Measurements from ENCODE around the gene MYMX. TPM values are rescaled to one million over a fixed set of nuclear protein-coding genes. Genes with fewer than 3 reads are reported as not detected.
A peak's percentile ranks its signal among the peaks of the same experiment; 100 is the strongest.

MYMX gene
- total and polyA plus RNA-seq, 2 experiments from 2014 or later, result 1.0 TPM; not detected in 1

- peaks cover 20% of the 10 kb centered on the region for H3K4me1 ChIP-seq (ENCODE audit: low read depth)
- H3K27ac ChIP-seq, result no peak overlapping the region
These were observed 21.2 kb downstream of the MYMX start for GRCh38 chr6:44237813-44238433.

GRCh38 chr6:44238687-44239350, 22.1 kb downstream of the MYMX start:
- H3K4me3 ChIP-seq, result no peak overlapping the region
- no peak for DNase-seq (ENCODE audit: low read depth in 1 of 2, low spot score in 1 of 2)
- peaks cover 19% of the 10 kb centered on the region for H3K4me1 ChIP-seq (ENCODE audit: low read depth)
- no peak overlapping the region for H3K27ac ChIP-seq
- H3K27me3 ChIP-seq, result no peaks in the 10 kb centered on the region
- TF ChIP-seq CTCF (IDR thresholded peaks at IDR 0.05; ENCODE audit: low read depth, low read length), result no peak
- H3K36me3 ChIP-seq, result no peaks in the 10 kb centered on the region
- no peaks in the 10 kb centered on the region for H3K9me3 ChIP-seq (ENCODE audit: low read depth)

More at GRCh38 chr6:44237813-44238433, 21.2 kb downstream of the MYMX start:
- Histone ChIP-seq H3K4me3 (peak overlapping the region; percentile 48), H3K9me3 (ENCODE audit: low read depth) (no peaks in the 10 kb centered on the region), H3K36me3 (peaks cover 2% of the 10 kb centered on the region), H3K27me3 (no peaks in the 10 kb centered on the region)
- peak; percentile 73 to 82 for DNase-seq (ENCODE audit: low read depth in 1 of 2, low spot score in 1 of 2)
- TF ChIP-seq CTCF (IDR thresholded peaks at IDR 0.05; ENCODE audit: low read depth, low read length), result peak; percentile 97

GRCh38 chr6:44243345-44243744, 26.6 kb downstream of the MYMX start:
- no peaks in the 10 kb centered on the region for H3K36me3 ChIP-seq
- H3K9me3 ChIP-seq (ENCODE audit: low read depth), result no peaks in the 10 kb centered on the region
- DNase-seq (ENCODE audit: low read depth in 1 of 2, low spot score in 1 of 2), result no peak
- TF ChIP-seq CTCF (IDR thresholded peaks at IDR 0.05; ENCODE audit: low read depth, low read length), result no peak
- no peaks in the 10 kb centered on the region for H3K27me3 ChIP-seq
- no peak overlapping the region for H3K27ac ChIP-seq
- no peak overlapping the region for H3K4me3 ChIP-seq
- H3K4me1 ChIP-seq (ENCODE audit: low read depth), result peaks cover under 1% of the 10 kb centered on the region

- TF ChIP-seq CTCF (IDR thresholded peaks at IDR 0.05; ENCODE audit: low read depth, low read length), result no peak
- no peaks in the 10 kb centered on the region for H3K27me3 ChIP-seq
- peak overlapping the region; percentile 93 for H3K4me3 ChIP-seq
- peaks cover 17% of the 10 kb centered on the region for H3K36me3 ChIP-seq
- no peaks in the 10 kb centered on the region for H3K9me3 ChIP-seq (ENCODE audit: low read depth)
- H3K27ac ChIP-seq, result no peak overlapping the region
- no peak for DNase-seq (ENCODE audit: low read depth in 1 of 2, low spot score in 1 of 2)
- H3K4me1 ChIP-seq (ENCODE audit: low read depth), result peaks cover 8% of the 10 kb centered on the region
These were observed 28.7 kb downstream of the MYMX start for GRCh38 chr6:44245391-44245911.

- peak; percentile 91 for DNase-seq (ENCODE audit: low read depth in 1 of 2, low spot score in 1 of 2)
- Histone ChIP-seq H3K27ac (peak overlapping the region; percentile 91), H3K9me3 (ENCODE audit: low read depth) (no peaks in the 10 kb centered on the region), H3K36me3 (peaks cover 23% of the 10 kb centered on the region), H3K4me1 (ENCODE audit: low read depth) (peaks cover 8% of the 10 kb centered on the region), H3K27me3 (no peaks in the 10 kb centered on the region), H3K4me3 (peak overlapping the region; percentile 93)
- TF ChIP-seq CTCF (IDR thresholded peaks at IDR 0.05; ENCODE audit: low read depth, low read length), result no peak
These were observed 29.4 kb downstream of the MYMX start for GRCh38 chr6:44245912-44246662.

Measured in cardiac muscle cell (in vitro differentiated cells and primary cell).